GM21515 (cell line): ENCODE measurements around the gene EPAS1.

Experiments
- ATAC-seq: cut with Tn5 transposase; IDR thresholded peaks from one replicate; pipeline ENCODE4 v1.9.1; 2021; ENCODE audit not compliant: unreplicated experiment

The EPAS1 gene

GRCh38 chr2:46273225-46273863 is 23.9 kb upstream of the EPAS1 start:
- ATAC-seq, result no peak

- ATAC-seq, result no peak
Observed at GRCh38 chr2:46273919-46274318, 23.3 kb upstream of the EPAS1 start.

GRCh38 chr2:46274586-46274985 is 22.6 kb upstream of the EPAS1 start:
- ATAC-seq, result no peak

GRCh38 chr2:46275995-46276394 is 21.2 kb upstream of the EPAS1 start:
- ATAC-seq, result no peak

- no peak for ATAC-seq
Observed at GRCh38 chr2:46276642-46277041, 20.6 kb upstream of the EPAS1 start.

- ATAC-seq, result no peak
Observed at GRCh38 chr2:46277431-46278190, 19.6 kb upstream of the EPAS1 start.

- no peak for ATAC-seq
Observed at GRCh38 chr2:46278952-46279351, 18.3 kb upstream of the EPAS1 start.

GRCh38 chr2:46281939-46282338 is 15.3 kb upstream of the EPAS1 start:
- ATAC-seq, result no peak

- no peak for ATAC-seq
Observed at GRCh38 chr2:46283693-46284092, 13.5 kb upstream of the EPAS1 start.

GRCh38 chr2:46284260-46284659 is 12.9 kb upstream of the EPAS1 start:
- no peak for ATAC-seq

GRCh38 chr2:46284796-46285195 is 12.4 kb upstream of the EPAS1 start:
- ATAC-seq, result no peak

GRCh38 chr2:46286715-46287114 is 10.5 kb upstream of the EPAS1 start:
- ATAC-seq, result no peak

GRCh38 chr2:46290078-46290477 is 7.1 kb upstream of the EPAS1 start:
- ATAC-seq, result no peak

- ATAC-seq, result no peak
Observed at GRCh38 chr2:46293466-46293865, 3.7 kb upstream of the EPAS1 start.

- no peak for ATAC-seq
Observed at GRCh38 chr2:46294176-46294836, 2.9 kb upstream of the EPAS1 start.

- ATAC-seq, result peak; percentile 9
Observed at GRCh38 chr2:46296216-46296839, 879 bp upstream of the EPAS1 start.

GRCh38 chr2:46297546-46298271 is 502 bp downstream of the EPAS1 start:
- ATAC-seq, result peak; percentile 41

- no peak for ATAC-seq
Observed at GRCh38 chr2:46298272-46298521, 990 bp downstream of the EPAS1 start.

- ATAC-seq, result no peak
Observed at GRCh38 chr2:46298522-46299353, 1.5 kb downstream of the EPAS1 start.
